GM20431 (cell line): ENCODE measurements around the gene NACAD.
"Not testable (repeated sequence)": the region's sequence is repeated elsewhere in the genome, so short reads cannot be mapped to it uniquely, and the experiment has no call there.

Experiments used
- in situ Hi-C: fragments of 300-500 bp; cut with MseI, MboI; formaldehyde crosslinking; loops from one replicate; pipeline ENCODE4 v1.15.0; 2020; ENCODE audit warnings: low sequenced_read_pairs; ENCODE audit not compliant: unreplicated experiment

NACAD gene

DNA sequence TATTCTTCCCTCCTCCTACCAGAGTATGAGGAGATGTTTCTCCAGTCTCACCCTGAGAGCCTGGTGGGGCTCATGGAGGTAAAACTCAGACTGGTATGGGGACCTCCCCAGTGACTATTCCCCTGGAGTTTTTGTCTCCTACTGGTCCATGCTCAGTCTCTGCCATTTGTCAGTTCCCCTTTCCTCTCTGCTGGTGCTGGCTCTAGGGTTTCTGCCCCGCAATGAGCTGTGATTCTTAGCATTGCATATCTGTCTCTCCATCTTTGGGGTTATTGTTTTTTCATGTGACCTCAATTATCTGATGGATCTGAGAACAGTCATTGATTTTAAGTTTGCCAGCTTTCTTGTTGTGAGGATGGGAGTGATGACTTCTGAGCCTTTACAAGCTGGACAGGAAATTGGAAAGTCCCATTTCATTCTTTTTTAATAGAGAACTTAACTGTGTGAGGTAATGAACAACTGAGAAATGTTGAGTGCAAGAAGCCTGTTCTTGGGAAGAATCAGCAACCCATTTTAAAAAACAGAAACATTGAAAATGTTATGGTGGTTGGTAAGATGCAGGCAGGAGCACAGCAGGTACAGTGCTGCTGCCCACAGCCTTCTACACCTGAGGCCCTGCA is 26.9 kb downstream of the NACAD start:
- in situ Hi-C loops = no loop called here

DNA sequence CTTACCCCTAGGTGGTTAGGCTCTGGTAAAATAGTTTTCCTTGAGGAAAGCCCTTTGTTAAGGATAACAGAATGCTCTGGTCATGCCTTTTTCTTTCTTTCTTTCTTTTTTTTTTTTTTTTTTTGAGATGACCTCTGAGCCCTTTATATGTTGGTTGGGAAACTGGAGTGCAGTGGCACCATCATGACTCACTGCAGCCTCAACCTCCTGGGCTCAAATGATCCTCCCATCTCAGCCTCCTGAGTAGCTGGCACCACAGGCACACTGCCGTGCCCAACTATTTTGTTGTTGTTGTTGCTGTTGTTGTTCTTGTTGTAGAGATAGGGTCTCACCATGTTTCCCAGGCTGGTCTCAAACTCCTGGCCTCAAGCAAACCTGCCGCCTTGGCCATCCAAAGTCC is 27.4 kb downstream of the NACAD start:
- in situ Hi-C loops = no loop called here

DNA sequence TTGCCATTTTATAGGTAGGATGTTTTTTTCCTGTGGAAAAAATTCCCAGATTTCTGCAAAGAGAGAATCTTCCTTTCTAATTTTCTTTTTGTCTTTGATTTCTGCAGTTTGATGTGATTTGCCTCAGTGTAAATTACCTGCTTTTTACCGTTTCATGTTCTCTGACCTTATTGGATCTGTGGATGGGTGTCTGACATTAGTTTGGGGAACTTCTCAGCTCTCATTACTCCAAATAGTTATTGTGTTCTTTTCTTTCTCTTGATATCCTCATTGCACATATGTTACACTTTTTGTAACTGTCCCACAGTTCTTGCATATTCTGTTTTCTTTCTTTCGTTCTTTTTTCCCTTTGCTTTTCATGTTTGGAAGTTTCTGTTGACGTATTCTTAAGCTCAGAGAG is 28.5 kb downstream of the NACAD start:
- in situ Hi-C loops = no loop called here

DNA sequence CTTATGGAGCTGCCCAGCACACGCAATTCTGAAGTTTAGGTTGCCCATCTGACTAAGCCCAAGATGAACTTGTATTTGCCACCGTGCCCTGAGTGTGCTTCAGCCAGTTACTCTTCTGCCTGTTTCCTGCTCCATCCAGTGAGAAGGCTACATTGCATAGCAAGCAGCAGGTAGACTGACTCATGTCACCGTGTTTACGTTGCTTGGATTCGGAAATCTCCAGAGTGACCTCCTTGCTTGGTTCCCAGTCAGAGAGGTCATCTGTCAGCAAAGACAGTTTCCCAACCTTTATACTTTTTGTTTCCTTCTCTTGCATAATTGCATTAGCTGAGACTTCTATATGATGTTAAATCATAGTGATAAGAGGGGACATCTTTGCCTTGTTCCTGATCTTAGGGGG is 30.9 kb downstream of the NACAD start:
- in situ Hi-C loops = no loop called here

DNA sequence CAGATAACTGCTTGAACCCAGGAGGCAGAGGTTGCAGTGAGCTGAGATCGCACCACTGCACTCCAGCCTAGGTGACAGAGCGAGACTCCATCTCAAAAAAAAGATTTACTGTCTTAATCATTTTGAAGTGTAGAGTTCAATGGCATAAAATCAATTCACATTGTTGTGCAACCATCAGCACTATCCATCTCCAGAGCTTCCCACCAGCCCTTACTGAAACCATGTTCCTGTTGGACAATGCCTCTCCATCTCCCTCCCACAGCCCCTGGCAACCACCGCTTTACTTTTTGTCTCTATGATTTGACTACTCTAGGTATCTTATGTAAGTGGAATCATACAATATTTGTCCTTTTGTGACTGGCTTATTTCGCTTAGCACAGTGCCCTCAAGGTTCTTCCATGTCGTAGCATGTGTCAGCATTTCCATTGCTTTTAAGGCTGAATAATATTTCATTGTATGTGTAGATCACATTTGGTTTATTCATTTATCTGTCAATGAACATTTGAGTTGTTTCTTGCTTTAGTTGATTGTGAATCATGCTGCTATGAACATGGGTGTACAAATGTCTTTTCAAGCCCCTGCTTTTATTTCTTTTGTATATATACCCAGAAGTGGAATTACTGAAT is 33.1 kb downstream of the NACAD start:
- in situ Hi-C loops = no loop called here

DNA sequence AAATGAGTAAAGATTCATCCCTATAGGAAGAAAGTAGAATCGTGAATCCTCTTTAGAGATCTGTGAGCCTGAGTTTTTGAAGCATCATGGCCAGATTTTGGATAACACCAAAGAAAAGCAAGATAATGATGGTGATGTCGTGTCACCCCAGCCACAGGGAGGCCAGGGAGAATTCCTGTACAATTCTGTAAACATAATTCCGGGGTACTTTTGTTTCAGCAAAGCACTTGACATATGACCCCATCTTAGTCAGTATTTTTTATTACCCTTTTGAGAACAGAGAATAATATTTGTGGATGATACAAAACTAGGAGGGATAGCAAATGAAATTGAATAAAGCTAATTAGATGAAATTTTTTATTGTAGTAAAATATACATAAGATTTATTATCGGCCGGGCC is 33.8 kb downstream of the NACAD start:
- in situ Hi-C loops = no loop called here

DNA sequence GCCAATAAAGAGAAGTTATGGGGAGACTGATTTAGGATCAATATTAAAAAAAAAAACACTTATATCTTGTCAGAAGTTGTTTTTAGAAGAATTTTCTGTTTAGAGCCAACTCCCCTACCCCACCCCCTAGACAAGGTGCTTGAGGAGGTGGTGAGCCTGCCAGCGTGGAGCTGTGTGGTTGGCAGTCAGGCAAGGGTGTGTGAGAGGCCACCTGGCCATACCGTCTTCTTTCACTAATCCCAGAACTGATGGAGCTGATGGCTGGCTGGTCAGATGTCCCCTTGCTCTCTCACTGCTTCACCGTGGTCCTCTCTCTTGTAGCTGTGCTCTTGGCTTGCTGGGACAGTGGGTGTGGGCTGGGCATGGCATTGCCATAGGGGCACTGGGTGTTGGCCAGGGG is 34.3 kb downstream of the NACAD start:
- in situ Hi-C loops = no loop called here

DNA sequence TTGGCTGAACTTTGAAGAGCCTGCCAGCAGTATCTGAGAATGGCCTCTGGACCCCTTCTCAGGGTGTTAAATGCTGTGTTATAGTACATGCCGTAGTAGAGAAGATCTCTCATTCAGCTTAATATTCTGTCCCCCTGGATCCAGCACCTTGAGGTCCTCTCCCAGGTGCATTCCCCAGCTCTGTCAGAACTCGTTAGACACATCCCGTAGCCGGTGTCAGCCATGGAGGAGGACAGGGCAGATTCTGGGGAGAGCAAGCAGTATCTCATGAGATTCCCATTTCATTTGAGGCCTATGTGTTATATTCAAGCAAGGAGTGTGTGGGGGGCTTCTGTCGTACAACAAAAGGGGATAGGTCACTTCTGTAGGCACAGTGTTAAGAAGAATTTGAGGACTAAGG is 34.8 kb downstream of the NACAD start:
- in situ Hi-C loops = no loop called here

DNA sequence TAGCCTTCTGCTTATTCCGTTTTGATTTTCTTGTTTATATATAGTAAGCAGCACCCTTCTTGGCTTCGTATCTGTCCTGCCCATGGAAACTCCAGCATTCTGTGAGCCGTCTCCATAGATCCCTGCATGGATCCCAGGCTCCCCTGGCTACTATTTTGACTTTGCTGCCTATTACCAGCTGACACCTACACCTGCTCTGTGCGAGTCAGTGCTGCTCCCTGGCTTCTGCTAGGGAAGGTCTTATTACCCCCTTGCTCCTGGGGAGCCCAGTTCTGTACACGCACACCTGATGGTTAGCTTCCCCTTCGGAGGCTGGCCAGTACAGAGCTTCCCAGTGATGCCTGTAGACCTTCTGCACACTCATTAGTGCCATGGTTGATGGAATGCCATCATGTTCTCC is 35.4 kb downstream of the NACAD start:
- in situ Hi-C loops = no loop called here

DNA sequence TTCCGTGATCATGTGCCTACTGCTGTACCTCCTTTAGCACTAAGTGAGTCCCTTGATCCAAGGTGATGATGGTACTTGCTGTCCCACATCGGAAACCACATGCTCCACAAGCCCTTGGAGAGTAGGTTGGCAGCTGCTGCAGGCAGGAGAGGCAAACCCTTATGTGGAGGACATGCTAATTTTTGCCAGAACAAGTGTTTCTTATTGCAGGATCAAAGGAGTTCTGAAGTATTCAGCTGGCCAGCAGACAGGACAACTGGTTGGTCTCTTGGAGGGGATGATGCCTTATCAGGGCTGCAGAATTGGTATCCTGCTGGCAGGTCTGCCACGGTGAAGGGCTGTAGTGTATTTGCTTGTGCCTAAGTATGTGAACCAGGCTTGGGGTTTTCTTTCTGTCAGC is 36.8 kb downstream of the NACAD start:
- in situ Hi-C loops = no loop called here

DNA sequence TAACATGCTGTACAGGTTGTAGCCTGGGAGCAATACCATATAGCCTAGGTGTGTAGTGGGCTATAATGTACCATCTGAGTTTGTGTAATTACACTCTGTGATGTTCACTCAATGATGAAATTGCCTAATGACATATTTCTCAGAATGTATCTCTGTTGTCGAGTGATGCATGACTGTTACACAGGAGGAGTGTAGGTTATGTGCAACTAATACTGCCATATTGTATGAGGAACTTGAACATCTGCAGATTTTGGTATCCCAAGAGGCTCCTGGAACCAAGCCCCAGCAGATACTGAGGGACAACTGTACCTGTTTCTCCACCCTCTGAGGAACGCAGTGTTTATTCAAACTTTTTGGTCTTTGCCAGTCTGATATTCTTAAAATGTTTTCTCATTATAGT is 38.6 kb downstream of the NACAD start:
- in situ Hi-C loops = no loop called here

DNA sequence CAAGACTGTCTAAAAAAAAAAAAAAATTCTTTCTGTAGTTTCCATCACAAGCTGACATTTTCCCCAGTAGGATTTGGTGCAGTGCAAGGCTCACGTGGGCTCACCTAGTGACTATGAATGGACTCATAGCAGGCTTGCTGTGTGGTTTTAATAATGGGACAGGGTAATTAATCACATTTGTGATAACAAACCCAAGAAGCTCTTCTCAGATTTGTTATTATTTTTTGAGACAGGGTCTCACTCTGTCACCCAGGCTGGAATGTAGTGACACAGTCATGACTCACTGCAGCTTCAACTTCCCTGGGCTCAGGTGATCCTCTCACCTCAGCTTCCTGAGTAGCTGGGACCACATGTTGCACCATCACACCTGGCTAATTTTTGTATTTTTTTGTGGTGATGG is 40.0 kb downstream of the NACAD start:
- in situ Hi-C loops = no loop called here

DNA sequence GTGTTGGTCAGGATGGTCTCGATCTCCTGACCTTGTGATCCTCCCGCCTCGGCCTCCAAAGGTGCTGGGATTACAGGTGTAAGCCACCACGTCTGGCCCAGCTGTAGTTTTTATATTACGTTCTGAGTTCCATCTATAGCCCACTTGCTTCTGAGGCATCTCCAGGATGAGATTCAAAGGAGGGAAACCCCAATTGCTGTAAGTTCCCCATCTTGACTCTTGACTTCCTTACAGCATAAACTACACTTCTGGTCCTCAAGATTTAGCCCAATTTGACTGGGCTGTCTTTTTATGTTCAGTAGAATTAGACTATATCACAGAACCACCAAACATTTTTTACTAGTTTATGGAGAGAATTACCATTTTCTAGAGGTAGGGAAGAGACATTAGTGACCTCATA is 44.4 kb downstream of the NACAD start:
- in situ Hi-C loops = no loop called here

DNA sequence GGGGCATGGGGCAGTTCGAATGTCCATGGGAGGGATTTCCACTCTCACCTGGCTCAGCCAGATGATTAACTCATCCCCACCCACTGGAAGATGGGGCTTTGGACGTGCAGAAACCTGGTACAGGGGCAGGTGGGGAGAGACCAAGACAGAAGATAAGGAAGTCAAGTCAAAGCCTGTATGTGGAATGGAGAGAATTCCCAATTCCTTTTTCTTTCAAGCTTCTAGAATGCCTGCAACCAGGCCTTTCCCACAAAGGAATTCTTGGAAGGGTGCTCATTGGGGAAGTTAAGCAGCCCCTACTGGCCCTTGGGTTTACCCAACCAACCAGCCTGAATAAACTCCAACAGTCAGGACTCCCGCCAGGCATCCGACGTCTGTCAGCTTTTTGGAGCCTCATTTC is 49.7 kb downstream of the NACAD start:
- in situ Hi-C loops = no loop called here

DNA sequence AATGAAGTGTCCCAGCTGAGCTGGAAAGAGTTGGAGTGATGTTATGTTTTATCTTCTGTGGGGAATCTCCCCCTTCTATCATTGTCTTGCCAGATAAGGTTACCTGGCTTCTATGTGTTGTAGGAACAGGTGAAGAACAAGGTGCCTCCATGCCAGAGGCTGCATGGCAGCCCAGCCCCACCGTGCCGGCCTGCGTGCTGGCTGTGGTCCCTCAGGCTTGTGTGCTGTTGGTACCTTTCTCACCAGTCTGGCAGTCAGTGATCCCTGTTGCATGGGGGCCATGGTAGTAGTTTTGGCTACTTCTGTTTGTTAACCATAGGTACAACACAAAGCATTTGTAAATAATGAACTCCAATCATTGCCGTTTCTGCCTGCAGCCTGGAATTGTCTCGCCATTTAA is 50.9 kb downstream of the NACAD start:
- in situ Hi-C loops = no loop called here

DNA sequence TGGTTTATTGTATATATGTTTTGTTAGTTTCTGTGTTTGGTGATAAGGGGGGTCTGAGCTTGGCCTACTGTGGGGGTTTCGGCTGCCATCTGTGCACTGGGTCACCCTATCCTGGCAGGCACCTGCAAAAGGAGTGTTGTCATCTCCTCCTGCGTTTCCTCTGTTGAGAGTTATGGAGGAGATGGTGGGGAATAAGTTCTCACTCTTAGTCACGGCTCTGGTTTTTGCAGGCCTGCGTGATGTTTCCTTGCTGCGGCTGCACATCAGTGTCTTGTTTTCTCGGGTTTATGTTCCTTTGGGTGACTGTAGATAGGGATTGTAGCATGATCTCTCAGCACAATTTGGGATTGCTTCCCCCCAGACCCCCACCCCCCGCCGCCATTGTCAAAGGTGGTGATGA is 52.0 kb downstream of the NACAD start:
- in situ Hi-C loops = no loop called here

DNA sequence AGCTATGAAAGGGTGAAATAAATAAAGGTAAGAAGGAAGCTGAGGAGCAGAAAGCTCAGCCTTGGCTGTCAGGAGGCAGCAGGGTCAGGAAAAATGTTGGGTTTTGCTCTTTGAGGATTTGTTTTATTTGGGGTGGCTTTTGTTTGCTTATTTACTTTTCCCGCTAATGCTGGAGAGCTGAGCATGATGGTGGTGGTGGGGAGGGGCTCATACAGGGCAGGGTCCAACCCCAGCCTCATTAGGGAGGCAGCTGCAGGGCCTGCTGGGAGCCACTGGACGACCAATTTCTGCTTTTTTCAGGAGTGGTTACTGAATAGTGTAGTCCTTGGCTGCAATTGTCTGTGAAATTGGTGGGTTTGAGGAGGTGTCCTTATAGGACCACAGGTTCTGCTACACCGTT is 52.5 kb downstream of the NACAD start:
- in situ Hi-C loops = no loop called here

DNA sequence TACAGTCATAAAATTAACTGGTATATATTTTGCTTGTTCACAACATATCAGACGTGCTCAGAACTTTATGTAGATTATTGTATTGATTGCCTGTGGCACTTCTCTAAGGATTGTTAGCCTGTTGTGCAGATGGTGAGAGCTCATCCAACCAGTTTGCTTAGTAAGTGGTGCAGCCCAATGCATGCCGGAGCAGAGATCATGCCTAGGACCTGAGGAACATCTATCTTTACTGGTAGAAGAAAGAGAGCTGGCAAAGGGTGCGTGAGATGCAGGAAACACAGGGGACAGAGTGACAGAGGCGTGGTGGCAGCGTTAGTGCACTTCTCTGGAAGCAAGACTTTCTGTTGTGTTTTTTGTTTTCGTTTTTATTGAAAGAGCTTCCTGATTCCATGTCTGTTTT is 52.9 kb downstream of the NACAD start:
- in situ Hi-C loops = no loop called here

DNA sequence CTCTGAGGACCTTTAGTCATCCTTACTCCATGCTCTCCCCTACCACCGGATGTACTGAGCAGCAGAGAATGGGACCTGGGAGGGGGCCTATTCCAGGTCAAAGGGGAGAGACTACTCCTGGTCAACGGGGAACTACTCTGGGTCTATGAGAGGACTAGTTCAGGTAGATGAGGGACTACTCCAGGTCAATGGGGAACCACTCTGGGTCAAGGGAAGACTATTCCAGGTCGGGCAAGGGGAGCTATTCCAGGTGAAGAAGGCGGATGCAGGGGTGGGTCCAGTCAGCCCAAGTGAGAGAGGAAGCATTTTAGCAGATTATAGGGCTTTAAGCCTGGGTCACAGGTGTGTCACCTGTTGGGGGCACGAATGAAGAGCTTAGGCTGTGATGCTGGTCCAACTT is 53.4 kb downstream of the NACAD start:
- in situ Hi-C loops = no loop called here

DNA sequence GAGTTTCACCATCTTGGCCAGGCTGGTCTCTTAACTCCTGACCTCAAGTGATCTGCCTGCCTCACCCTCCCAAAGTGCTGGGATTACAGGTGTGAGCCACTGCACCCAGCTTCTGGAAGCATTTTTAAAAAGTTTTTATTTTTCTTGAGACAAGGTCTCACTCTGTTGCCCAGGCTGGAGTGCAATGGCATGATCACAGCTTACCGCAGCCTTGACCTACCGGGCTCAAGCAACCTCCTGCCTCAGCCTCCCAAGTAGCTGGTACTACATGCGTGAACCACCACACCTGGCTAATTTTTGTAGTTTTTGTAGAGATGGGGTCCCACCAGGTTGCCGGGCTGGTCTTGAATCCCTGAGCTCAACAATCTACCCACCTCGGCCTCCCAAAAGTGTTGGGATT is 54.1 kb downstream of the NACAD start:
- in situ Hi-C loops = not testable (repeated sequence)

DNA sequence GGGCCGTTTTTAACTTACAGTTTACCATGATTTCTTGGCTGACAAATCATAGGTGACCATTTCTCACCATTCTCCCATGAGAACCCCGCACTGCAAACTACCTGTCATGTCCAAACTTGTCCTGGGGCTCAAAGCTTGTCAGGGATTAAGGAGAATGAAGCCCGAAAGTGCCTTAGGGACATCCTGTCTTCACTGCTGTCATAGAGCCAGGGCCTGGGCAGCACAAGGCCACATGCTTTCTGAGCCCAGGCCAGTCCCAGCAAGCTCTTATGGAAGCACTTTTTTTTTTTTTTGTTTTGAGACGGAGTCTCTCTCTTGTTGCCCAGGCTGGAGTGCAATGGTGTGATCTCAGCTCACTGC is 54.9 kb downstream of the NACAD start:
- in situ Hi-C loops = no loop called here

DNA sequence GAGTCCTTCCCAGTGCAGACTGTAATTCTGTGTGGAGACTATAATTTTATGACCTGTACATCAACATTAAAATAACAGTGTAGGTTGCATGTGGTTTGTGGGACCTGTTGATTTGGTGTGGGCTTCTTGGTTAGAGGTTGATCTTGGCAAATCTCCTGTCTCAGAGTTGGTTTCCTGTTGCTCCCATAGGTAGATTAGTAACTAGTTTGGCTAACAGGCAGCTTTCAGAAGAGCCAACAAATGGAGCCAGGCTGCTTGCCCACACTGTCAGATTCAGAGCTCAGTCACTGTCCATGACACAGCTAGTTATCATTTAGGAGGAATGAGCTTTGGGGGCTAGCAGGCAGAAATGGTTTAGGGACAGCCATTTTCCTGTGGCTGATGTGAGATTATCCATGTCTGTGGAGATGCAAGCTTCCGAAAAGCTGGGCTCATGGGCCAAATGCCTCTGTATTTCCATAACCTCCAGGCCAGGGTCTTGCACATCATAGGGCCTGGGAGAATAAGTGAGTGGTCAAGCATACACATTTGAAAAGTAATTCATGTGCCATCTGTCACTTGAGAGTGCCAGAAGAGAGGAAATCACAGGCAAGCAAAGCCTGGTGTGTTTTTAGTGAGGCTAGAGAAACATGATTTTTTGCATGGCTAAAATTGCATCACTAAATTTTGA is 55.4 kb downstream of the NACAD start:
- in situ Hi-C loops = no loop called here
